NK-92 treated with Interleukin-12 subunit alpha and Interleukin-12 subunit beta, amount 100 ng/mL, for 24 hours (cell line): ENCODE data around the gene POLR3B.

Source experiments
- DNase-seq: peaks from one replicate; lab custom pipeline; 2025; lab: John Stamatoyannopoulos, UW

The POLR3B gene

DNA sequence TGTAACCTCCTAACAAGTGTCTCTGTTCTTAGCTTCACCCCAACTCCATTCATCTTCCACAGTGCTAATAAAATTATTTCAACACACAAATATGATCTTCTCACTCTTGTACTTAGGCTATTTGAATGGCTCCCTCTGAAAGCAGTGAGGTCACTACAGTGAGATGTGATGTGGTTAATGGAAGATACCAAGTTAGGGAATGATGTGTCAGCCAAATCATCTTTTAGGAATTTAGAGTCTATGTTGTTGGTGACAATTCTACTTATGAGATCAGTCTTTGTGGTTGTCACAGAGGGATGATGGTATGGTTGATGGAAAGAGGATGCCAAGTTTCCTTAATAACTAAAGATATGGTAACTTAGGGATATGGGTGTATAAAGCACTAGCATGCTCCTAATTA is 57.6 kb downstream of the POLR3B start:
- DNase-seq: no peak

DNA sequence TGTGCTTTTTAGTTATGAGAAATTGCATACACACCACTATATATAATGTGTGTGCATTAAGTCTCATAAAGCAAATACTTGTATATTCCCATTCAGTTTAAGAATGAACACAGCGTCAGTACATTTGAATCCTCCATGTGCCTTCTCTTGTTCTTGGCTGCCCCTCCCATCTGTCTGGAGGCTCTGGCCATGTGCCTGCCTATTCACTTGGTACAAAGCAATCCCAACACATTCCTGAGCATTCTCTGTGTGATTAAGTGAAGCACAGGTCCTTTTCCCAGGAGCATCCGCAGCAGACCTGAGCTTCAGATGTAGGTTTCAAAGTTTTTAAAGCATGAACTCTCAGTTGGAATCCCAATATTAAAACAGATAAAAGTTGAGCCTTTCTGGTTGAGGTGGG is 58.7 kb downstream of the POLR3B start:
- DNase-seq: no peak

DNA sequence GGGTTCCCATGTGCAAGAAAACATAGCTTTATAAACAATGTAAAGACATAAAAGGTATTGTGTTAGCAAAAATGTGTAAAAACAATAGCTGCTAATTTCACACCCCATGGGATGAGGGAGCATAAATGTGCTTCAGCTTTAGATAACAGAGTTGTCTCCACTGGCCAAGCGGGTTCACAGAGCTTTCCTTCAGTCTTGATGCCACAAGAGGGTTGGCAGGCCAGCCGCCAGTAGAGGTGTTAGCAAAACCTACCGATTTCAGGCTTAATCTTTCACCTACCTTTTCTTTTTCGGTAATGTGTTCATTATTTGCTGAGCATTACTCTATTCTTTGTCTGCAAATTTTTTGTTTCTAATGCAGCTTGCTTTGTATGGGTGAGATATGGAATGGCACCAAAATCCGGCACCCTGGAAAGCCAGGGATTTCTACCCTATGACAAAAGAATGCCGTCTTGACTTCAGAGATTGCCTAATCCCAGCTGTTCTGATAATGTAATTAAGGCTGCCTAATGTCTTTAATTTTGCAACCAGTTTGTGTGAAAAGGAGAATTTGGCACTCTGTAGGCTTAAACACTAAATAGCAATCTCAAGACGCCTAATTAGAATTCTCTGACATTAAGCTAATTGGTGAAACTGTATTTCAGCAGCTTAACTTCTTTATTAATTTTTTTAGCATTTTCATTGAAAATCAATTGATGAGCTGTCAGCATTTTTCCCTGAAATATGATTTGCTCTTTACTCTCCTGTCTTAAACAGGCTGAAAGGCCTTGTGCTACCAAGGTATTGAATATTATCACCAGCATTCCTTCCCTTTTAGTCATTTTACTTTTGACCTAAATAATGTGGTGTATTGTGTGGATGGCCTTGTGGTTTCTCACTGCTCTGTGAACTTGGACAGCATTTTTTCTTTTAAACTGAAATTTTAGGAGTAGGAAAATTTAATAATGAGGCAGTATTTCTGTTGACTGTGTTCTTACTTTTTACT is 60.7 kb downstream of the POLR3B start:
- DNase-seq: no peak

DNA sequence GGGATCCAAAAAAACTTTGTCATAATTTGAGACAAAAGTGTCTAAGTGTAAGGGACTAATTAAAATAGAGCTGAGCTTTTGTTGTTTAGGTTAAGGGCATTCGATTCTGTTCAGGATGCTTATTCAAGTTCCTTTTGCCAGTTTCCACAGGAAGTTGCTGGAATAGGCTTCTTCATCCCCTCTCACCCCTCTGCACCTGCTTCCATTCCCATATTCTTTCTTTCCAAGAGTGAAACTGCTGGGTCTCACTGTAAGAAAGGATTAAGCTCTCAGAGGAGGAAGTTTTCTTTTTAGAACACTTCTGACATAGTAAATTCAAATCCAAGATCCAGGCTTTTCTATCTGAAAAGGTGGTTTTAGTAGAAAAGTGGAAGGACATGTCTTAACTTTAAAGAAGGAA is 61.4 kb downstream of the POLR3B start:
- no peak for DNase-seq

GRCh38 chr12:106423291-106423690 is 65.7 kb downstream of the POLR3B start:
- no peak for DNase-seq

GRCh38 chr12:106425061-106425702 is 67.6 kb downstream of the POLR3B start:
- no peak for DNase-seq

- no peak for DNase-seq
Measured at GRCh38 chr12:106427917-106428316, 70.4 kb downstream of the POLR3B start.

- DNase-seq: no peak
Measured at GRCh38 chr12:106428384-106428783, 70.8 kb downstream of the POLR3B start.

DNA sequence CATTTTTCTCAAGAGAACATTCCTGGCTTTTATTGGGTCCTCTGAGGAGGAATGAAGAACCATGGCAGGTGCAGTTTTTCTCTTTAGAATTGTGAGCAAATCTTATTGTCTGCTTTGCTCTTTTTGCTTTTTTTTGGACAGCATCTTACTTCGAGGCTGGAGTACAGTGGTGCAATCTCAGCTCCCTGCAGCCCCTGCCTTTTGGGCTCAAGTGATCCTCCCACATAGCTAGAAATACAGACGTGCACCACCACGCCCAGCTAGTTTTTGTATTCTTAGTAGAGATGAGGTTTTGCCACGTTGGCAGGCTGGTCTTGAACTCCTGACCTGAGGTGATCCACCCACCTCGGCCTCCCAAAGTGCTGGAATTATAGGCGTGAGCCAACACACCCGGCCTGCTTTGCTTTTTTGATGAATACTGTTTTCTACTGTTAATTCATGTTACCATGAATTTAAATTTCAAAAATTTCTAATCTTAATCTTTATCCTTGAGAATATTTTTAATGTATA is 71.5 kb downstream of the POLR3B start:
- no peak for DNase-seq

DNA sequence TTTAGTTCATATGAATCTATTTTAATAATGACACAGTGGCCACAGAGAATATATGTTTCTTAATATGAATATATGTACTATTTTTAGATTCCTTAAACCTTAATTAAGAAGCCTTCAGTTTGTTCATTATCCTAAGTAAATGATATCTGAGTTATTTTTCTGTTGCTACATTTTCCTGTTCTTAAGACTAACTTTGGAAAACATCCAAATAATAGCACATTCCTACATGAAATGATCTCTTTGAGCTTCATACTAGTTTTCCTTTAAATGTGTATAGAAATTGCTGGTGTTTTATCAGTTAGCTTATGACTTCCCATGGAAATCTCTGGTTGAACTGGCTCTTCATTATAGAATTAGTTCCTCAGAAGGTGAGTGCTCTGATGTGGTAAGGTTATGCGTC is 72.1 kb downstream of the POLR3B start:
- no peak for DNase-seq

- no peak for DNase-seq
Measured at GRCh38 chr12:106431839-106432411, 74.4 kb downstream of the POLR3B start.

- no peak for DNase-seq
Measured at GRCh38 chr12:106433055-106433454, 75.5 kb downstream of the POLR3B start.

DNA sequence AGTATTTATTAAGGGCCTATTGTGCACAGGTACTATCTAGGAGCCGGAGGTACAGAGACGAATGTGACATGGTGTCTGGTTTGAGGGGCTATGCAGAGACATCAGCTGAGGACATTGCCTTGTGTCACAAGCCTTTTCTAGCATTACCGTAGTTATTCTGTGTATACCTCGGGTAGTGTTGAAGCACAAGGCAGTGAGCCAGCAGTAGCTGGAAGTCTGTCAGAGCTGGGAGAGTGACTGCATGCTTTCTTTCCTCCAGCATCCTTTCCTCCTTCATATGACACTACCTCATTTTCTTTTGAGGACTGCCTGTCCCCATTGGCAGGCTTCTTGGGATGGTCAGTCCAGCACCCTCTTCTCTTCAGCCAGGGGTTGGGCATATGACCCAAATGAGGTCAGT is 77.0 kb downstream of the POLR3B start:
- DNase-seq: no peak

DNA sequence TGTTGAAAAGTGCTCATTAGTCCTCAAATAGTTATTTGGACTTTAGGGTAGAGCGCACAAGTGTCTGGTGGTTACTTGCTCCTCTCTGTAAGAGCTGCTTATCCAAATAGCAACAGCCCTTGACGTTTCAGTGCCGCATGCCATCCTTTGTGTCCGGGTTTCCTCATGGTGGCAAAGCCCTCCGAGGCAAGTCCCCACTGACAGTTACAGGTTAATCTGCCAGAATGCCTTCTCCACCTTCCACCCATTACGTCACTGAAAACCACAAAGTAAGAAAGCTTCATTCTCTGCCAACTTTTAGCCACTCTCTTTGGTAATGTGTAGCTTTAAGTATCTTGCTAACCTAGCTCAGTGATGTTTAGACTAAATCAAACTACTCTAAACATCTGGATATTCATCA is 78.6 kb downstream of the POLR3B start:
- no peak for DNase-seq

- DNase-seq: no peak
Measured at GRCh38 chr12:106442575-106442974, 85.0 kb downstream of the POLR3B start.

GRCh38 chr12:106445053-106445452 is 87.5 kb downstream of the POLR3B start:
- no peak for DNase-seq

DNA sequence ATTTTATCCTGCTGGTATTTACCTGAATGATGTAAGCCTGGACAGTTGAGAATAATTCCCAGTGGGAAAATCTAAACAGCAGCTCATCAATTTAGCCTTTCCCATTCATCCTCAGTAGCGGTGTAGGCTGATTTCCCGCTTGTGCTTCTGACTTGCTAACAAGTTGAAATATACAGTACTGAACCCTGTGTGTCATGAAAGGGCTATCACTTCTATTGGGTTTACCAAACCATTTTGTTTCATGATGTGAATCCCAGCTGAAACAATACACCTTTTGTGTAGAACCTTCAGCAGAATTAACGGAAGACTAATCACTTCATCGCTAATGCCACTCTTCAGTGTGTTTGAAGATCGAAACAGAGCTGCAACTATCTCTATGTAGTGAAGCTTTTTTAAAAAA is 88.4 kb downstream of the POLR3B start:
- DNase-seq: no peak

DNA sequence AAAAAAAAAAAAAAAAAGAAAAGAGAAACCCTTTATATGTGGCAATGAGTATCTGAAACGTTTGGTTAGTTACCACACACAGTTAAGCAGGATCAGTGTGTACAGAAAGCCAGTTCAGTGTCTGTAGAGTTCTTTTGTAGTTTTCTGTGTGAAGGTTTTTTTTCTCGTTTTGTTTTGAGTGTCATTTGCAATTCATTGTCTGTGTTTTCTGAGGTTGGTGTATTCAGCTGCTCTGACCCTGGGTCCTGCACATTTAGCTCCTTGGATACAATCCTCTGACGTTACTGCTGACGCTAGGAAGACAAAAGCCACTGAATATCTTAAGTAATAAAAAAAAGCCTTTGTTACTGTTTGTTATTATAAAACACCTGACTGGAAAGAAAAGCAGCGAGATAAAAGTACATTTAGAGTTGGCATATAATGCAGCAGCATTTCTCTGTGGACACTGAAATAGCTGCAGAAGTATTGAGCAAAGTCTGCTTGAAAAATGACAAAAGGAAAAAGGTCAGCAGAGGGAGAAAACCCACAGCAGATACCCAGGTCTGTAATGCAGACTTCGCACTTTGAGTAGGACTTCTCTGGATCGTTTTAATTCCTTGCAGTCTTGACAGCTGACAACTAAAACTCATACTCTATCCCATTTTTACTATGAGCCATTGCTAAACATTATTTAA is 89.0 kb downstream of the POLR3B start:
- no peak for DNase-seq

- no peak for DNase-seq
Measured at GRCh38 chr12:106452309-106452708, 94.8 kb downstream of the POLR3B start.

DNA sequence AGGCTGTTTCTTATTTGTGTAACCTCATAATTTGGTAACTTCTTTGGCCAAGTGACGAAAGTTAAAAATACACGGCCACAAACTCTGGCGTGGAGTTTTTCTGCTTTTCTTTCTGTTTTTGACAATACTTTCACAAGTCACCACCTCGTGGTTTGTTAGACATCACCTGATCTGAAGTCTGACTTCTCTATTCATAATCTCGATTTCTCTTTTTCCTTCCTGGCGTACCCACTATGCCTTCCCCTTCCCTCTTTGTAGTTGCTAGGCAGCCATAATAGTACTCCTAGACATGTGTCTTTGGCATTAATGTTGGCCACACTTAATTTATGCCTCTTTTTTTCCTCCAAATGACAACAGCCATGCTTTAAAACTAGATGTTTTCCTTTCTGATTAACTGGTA is 97.6 kb downstream of the POLR3B start:
- no peak for DNase-seq

DNA sequence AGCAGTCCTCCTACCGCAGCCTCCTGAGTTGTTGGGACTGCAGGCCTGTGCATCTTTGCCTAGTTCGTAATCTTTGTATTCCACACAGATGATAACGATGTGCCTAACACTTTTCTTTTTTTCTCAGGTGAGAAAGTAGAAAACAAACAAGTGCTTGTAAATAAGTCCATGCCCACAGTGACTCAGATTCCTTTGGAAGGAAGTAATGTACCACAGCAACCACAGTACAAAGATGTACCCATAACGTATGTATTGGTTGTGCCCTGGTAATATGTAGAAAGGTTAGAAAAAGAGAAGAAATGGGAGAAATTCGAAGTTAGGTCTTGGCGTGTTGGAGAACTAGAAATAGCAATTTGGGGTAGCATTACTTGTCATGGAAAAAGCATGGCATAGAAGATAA is 101.6 kb downstream of the POLR3B start:
- no peak for DNase-seq

DNA sequence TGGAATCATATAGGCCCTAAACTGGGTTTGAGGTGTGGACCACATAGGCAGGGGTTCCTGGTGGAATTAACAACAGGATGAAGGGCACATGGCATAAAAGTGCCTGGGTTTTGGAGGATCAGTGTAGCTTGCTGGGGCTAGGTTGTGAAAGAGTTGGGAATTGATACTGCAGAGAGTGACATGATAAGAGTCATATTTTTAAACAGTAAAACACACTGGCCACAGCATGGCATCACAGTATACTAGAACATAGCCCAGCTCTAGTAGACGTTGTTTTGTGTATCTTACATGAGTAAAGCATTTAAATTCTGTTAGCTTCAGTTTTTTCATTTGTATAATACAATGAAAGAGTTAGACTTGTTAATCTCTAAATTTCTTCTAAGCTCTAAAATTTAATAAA is 102.0 kb downstream of the POLR3B start:
- no peak for DNase-seq
